Panc1 (cell line): Measurements from ENCODE around the gene IFIT5. TPM values are rescaled to one million over a fixed set of nuclear protein-coding genes. Genes with fewer than 3 reads are reported as not detected.

Experiments used
- ATAC-seq: fragments of 200-7000 bp; cut with Tn5 transposase; 2 replicates; pipeline ENCODE4 v1.9.1; 2020; ENCODE audit warnings: mild to moderate bottlenecking, moderate library complexity
- BruUV-seq: library from RNA; stranded (reverse); fragments of 400-500 nt; replicated peaks from 2 replicates; lab custom pipeline; 2021; lab: Mats Ljungman, UMichigan
- CTCF ChIA-PET: fragments of 300-600 bp; sonication (Branson Sonifier 250); formaldehyde crosslinking; loops from one replicate; lab custom pipeline; 2022; ENCODE audit warnings: antibody characterized with exemption; lab: Charles Lee
- POLR2A ChIA-PET: fragments of 300-600 bp; sonication (Branson Sonifier 250); formaldehyde crosslinking; loops from one replicate; lab custom pipeline; 2022; ENCODE audit warnings: antibody characterized with exemption; lab: Charles Lee
- DNase-seq: peaks from one replicate; pipeline ENCODE4 v3.0.0-alpha.2; 2010; ENCODE audit warnings: low read depth, low spot score
- H3K27ac ChIP-seq: 2 replicates; pipeline ENCODE4 v1.5.1; 2011; ENCODE audit warnings: mild to moderate bottlenecking, low read length, inconsistent platforms
- H3K27me3 ChIP-seq: fragments of 200-500 bp; sonication (Bioruptor generic); 2 replicates; pipeline ENCODE4 v1.6.0; 2014; ENCODE audit warnings: low read length, inconsistent platforms; ENCODE audit not compliant: control insufficient read depth, insufficient read depth
- H3K36me3 ChIP-seq: fragments of 200-500 bp; sonication (Bioruptor generic); 2 replicates; pipeline ENCODE4 v1.5.1; 2014; ENCODE audit warnings: inconsistent platforms, mild to moderate bottlenecking, low read length, moderate library complexity; ENCODE audit not compliant: control insufficient read depth, insufficient read depth
- H3K4me1 ChIP-seq: 2 replicates; pipeline ENCODE4 v1.5.1; 2011; ENCODE audit warnings: inconsistent platforms, mild to moderate bottlenecking, low read length, moderate library complexity; ENCODE audit not compliant: control insufficient read depth, insufficient read depth
- H3K4me3 ChIP-seq, 2 experiments: 2 replicates each; pipeline ENCODE4 v1.5.1; 2011 to 2012; ENCODE audit warnings: low read depth in 2 of 2, low read length in 2 of 2, mild to moderate bottlenecking in 2 of 2, inconsistent platforms in 1 of 2, moderate library complexity in 1 of 2
- H3K9me3 ChIP-seq: fragments of 200-500 bp; sonication (Bioruptor generic); 2 replicates; pipeline ENCODE4 v1.5.1; 2014; ENCODE audit warnings: low read depth, mild to moderate bottlenecking, inconsistent platforms, low read length, moderate library complexity; ENCODE audit not compliant: control insufficient read depth, insufficient read depth
- CTCF ChIP-seq: fragments of 450-650 bp; IDR thresholded peaks from 2 replicates; pipeline ENCODE4 v1.5.1; 2017; ENCODE audit warnings: mild to moderate bottlenecking
- POLR2AphosphoS5 ChIP-seq: IDR thresholded peaks from 2 replicates; pipeline ENCODE4 v1.6.1; 2012; ENCODE audit warnings: mild to moderate bottlenecking, low read depth, low read length, moderate library complexity
- REST ChIP-seq, 2 experiments: IDR thresholded peaks; 2 replicates each; pipeline ENCODE4 v1.6.1; 2011 to 2012; ENCODE audit warnings: low read depth in 2 of 2, control low read depth in 1 of 2, low read length in 1 of 2, mild to moderate bottlenecking in 1 of 2, moderate library complexity in 1 of 2; ENCODE audit not compliant: insufficient read depth in 1 of 2
- SIN3A ChIP-seq: IDR thresholded peaks from 2 replicates; pipeline ENCODE4 v1.6.1; 2012; ENCODE audit warnings: low read depth, mild to moderate bottlenecking, low read length, moderate library complexity, borderline replicate concordance; ENCODE audit not compliant: insufficient read depth
- TCF7L2 ChIP-seq: IDR thresholded peaks from 2 replicates; pipeline ENCODE4 v1.6.1; 2011; ENCODE audit warnings: mild to moderate bottlenecking, low read depth, low read length, inconsistent platforms
- in situ Hi-C: cut with HindIII; loops from 2 replicates; pipeline ENCODE4 v1.10.0; 2016; ENCODE audit warnings: low sequenced_read_pairs, low pct_unique_long_range_greater_than_20kb
- intact Hi-C: fragments of 100-400 bp; cut with micrococcal nuclease; formaldehyde crosslinking; loops from one replicate; pipeline ENCODE4 v1.10.0; 2022; ENCODE audit not compliant: unreplicated experiment
- total RNA-seq: library from RNA; stranded (reverse); gene quantifications from one replicate; pipeline ENCODE4 v1.2.1, GENCODE V29; 2021; ENCODE audit not compliant: unreplicated experiment

Gene IFIT5
- total RNA-seq, 1 experiment from 2014 or later = 11.1 TPM

- Histone ChIP-seq H3K4me3 (no peak overlapping the region), H3K27ac (peak overlapping the region; percentile 78), H3K4me1 (peaks cover 18% of the 10 kb centered on the region), H3K27me3 (no peaks in the 10 kb centered on the region), H3K36me3 (no peaks in the 10 kb centered on the region), H3K9me3 (no peaks in the 10 kb centered on the region)
- TF ChIP-seq CTCF (no peak), POLR2AphosphoS5 (no peak), REST (IDR thresholded peaks at IDR 0.05; ENCODE audit: insufficient read depth in 1 of 2, low read depth in 2 of 2, low read length in 1 of 2) (no peak), SIN3A (no peak), TCF7L2 (no peak)
- no TSS peak for BruUV-seq
- in situ Hi-C loops = no loop called here
- POLR2A ChIA-PET = no interaction called here
- intact Hi-C loops = no loop called here
- ATAC-seq (peak; percentile 44), DNase-seq (no peak)
- CTCF ChIA-PET = interaction anchor here (0.6 kb wide), 1 partner anchor 63 kb away, joined by 8 read pairs; no protein-coding TSS in a partner anchor
Measured at GRCh38 chr10:89374713-89375141, 39.6 kb upstream of the IFIT5 start.

GRCh38 chr10:89377705-89378637 lies 36.4 kb upstream of the IFIT5 start, which contains the start of gene IFIT1B:
Gene IFIT1B (plus strand): TSS chr10:89378056. CDS start chr10:89378136, 80 bp downstream.
- POLR2A ChIA-PET = no interaction called here
- intact Hi-C loops = no loop called here
- peak within 1 kb of the TSS; percentile 44; the same call in 1 of the 2 replicates for H3K27ac ChIP-seq
- DNase-seq (no peak), ATAC-seq (no peak)
- H3K4me1 ChIP-seq = peaks cover 17% of the 10 kb centered on the region
- no peaks in the 10 kb centered on the region for H3K9me3 ChIP-seq
- H3K27me3 ChIP-seq = no peaks in the 10 kb centered on the region
- TF ChIP-seq REST (IDR thresholded peaks at IDR 0.05; ENCODE audit: insufficient read depth in 1 of 2, low read depth in 2 of 2, low read length in 1 of 2) (peak in 1 of 2 experiments; percentile 28; a peak in 1 of 4 replicates), SIN3A (no peak), CTCF (no peak), POLR2AphosphoS5 (no peak), TCF7L2 (no peak)
- in situ Hi-C loops = no loop called here
- CTCF ChIA-PET = no interaction called here
- BruUV-seq = no TSS peak
- H3K4me3 ChIP-seq = no peak within 1 kb of the TSS
- no peaks in the 10 kb centered on the region for H3K36me3 ChIP-seq
